Colonic mucosa (tissue), 4 donors: ENCODE data around the gene NIT1. TPM values are rescaled to one million over a fixed set of nuclear protein-coding genes. Genes with fewer than 3 reads are reported as not detected.

Experiments
- DNase-seq: peaks from one replicate; pipeline ENCODE4 v3.0.0-alpha.2; 2020
- H3K27ac ChIP-seq: fragments of 200-600 bp; one replicate; pipeline ENCODE4 v1.8.0; 2021
- H3K27me3 ChIP-seq: fragments of 200-600 bp; one replicate; pipeline ENCODE4 v1.8.0; 2021
- H3K36me3 ChIP-seq: fragments of 200-600 bp; one replicate; pipeline ENCODE4 v1.8.0; 2021
- H3K4me1 ChIP-seq: fragments of 200-600 bp; one replicate; pipeline ENCODE4 v1.8.0; 2021; ENCODE audit warnings: mild to moderate bottlenecking
- H3K4me3 ChIP-seq: fragments of 200-600 bp; one replicate; pipeline ENCODE4 v1.8.0; 2021
- H3K9ac ChIP-seq, 2 donors: one replicate each; pipeline ENCODE4 v1.7.0; 2013; ENCODE audit warnings: control low read depth in 2 of 2, low read depth in 2 of 2, low read length in 2 of 2
- H3K9me3 ChIP-seq: fragments of 200-600 bp; one replicate; pipeline ENCODE4 v1.8.0; 2021
- intact Hi-C: fragments of 100-400 bp; cut with DNase I; formaldehyde crosslinking; loops from one replicate; pipeline ENCODE4 v1.14.1; 2022
- total RNA-seq, 2 donors: library from RNA; stranded (reverse); fragmentation: NEBNext Ultra II Directional in 1 of 2; extraction: Animal tissue kit (Norgen Biotek cat#: 25700) in 1 of 2; gene quantifications; one replicate each; pipeline ENCODE4 v1.2.1, GENCODE V29; 2021
- TF ChIP-seq, protein P1 (sequence below): fragments of 200-600 bp; IDR thresholded peaks from one replicate; pipeline ENCODE4 v1.8.0; 2022; ENCODE audit warnings: antibody characterized with exemption, mild to moderate bottlenecking
- donor health status: healthy.
- donor health status: DM: no; HTN: no; CAD: no.
- donor health status: DM: no; HTN: no; CAD: no.

NIT1 gene
- total RNA-seq, 2 donors from 2014 or later: 58.8 to 84.4 TPM

DNA sequence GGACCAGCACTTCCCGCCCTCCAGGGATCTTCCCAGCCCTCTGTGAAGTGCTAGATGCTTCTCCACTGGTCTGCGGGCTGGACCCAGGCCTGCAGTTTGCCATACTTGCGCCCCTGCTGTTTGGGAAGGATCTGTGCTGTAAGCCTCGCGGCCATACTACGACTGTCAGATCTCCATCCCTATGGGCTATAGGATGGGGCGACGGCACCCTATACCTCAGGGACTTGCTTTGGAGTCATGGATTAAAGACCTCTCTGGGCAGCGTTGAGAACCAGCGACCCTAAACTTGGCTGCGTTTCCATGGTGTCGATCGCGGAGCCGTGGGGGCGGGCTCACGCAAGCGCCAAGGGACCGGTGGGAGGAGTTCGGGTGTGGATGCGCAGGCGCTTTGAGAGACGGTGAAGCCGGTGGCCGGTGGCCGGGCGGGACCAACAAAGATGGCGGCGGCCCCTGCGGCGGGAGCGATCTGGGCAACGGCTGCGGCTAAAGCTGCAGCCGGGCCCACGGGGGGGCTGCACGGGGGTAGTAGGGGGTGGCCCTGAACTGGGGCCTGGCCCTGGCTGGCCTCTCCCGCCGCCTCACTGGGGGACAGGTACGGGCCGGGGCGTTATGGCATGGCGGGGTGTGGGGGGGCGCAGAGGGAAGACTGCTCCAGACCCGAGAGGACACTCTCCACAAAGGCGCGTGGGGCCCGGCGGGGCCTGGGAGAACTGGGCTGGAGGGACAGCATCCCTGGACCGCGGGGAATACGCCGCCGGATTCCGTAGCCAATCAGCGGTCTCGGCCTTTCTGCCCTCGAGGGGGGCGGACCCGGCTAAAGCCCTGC, 41.4 kb downstream of the NIT1 start, which contains the start of gene USP21:
Gene USP21 (plus strand): TSS at position 414 of the 826 bp plus-strand sequence. CDS start 1,141 bp downstream, outside the sequence.
- TF ChIP-seq, protein P1, sequence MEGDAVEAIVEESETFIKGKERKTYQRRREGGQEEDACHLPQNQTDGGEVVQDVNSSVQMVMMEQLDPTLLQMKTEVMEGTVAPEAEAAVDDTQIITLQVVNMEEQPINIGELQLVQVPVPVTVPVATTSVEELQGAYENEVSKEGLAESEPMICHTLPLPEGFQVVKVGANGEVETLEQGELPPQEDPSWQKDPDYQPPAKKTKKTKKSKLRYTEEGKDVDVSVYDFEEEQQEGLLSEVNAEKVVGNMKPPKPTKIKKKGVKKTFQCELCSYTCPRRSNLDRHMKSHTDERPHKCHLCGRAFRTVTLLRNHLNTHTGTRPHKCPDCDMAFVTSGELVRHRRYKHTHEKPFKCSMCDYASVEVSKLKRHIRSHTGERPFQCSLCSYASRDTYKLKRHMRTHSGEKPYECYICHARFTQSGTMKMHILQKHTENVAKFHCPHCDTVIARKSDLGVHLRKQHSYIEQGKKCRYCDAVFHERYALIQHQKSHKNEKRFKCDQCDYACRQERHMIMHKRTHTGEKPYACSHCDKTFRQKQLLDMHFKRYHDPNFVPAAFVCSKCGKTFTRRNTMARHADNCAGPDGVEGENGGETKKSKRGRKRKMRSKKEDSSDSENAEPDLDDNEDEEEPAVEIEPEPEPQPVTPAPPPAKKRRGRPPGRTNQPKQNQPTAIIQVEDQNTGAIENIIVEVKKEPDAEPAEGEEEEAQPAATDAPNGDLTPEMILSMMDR: no peak
- Histone ChIP-seq H3K4me3 (peak within 1 kb of the TSS; percentile 95), H3K4me1 (peaks cover 18% of the 10 kb centered on the region), H3K9me3 (no peaks in the 10 kb centered on the region), H3K27ac (peak within 1 kb of the TSS; percentile 69), H3K9ac (peak within 1 kb of the TSS; percentile 85), H3K27me3 (no peaks in the 10 kb centered on the region), H3K36me3 (no peaks in the 10 kb centered on the region)
- intact Hi-C loops: no loop called here
- DNase-seq: peak; percentile 94

DNA sequence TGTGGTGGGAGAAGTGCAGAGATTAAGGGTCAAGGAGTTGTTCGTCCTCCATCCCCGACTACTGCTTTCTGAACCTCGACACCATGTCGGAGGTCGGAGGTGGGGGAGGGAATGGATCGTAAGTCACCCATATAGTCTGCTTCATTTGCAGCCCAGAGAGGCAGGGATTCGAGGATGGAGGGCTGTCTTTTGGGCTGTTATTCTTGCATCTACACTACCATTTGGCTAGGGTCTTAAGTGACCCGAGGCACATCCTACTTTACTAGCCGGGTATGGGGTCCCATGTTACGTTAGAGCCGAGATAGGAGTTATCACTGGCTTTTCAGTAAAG, 42.0 kb downstream of the NIT1 start:
- TF ChIP-seq, protein P1: no peak

DNA sequence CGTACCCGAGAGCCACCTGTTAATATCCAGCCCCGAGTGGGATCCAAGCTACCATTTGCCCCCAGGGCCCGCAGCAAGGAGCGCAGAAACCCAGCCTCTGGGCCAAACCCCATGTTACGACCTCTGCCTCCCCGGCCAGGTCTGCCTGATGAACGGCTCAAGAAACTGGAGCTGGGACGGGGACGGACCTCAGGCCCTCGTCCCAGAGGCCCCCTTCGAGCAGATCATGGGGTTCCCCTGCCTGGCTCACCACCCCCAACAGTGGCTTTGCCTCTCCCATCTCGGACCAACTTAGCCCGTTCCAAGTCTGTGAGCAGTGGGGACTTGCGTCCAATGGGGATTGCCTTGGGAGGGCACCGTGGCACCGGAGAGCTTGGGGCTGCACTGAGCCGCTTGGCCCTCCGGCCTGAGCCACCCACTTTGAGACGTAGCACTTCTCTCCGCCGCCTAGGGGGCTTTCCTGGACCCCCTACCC, 42.8 kb downstream of the NIT1 start:
- Histone ChIP-seq H3K9ac (peak overlapping the region in 1 of 2 donors; percentile 85), H3K27me3 (no peaks in the 10 kb centered on the region), H3K4me3 (peak overlapping the region; percentile 95), H3K27ac (no peak overlapping the region), H3K9me3 (no peaks in the 10 kb centered on the region), H3K36me3 (no peaks in the 10 kb centered on the region), H3K4me1 (peaks cover 14% of the 10 kb centered on the region)
- TF ChIP-seq, protein P1: no peak
- intact Hi-C loops: no loop called here
- DNase-seq: no peak

More for the DNA sequence above, 42.0 kb downstream of the NIT1 start:
- Histone ChIP-seq H3K9me3 (no peaks in the 10 kb centered on the region), H3K27me3 (no peaks in the 10 kb centered on the region), H3K9ac (peak overlapping the region; percentile 85), H3K4me3 (peak overlapping the region; percentile 95), H3K36me3 (no peaks in the 10 kb centered on the region), H3K27ac (peak overlapping the region; percentile 69), H3K4me1 (peaks cover 14% of the 10 kb centered on the region)
- intact Hi-C loops: no loop called here
- DNase-seq: no peak

DNA sequence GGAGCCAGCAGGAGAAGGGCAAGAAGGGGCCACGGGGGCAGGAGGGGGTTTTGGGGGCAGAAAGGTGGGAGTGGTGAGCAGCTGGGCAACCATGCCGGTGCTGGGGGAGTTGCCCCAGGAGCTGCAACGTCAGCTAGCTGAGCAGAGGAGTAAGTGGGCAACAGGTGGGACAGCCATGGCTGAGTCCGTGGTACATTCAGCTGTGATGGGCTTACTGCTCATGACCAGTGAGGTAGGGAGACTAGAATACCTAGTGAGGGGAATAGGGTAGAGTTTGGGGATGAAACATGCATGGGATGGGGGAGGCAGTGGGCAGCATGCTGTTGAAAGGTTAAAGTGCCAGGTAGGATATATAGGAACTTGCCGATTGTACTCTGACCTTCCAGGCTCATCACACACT, 43.7 kb downstream of the NIT1 start:
- H3K9me3 ChIP-seq: no peaks in the 10 kb centered on the region
- no peaks in the 10 kb centered on the region for H3K36me3 ChIP-seq
- no peak for DNase-seq
- H3K27me3 ChIP-seq: no peaks in the 10 kb centered on the region
- H3K4me3 ChIP-seq: no peak overlapping the region
- H3K27ac ChIP-seq: no peak overlapping the region
- no peak overlapping the region for H3K9ac ChIP-seq
- TF ChIP-seq, protein P1: no peak
- H3K4me1 ChIP-seq: peaks cover 14% of the 10 kb centered on the region
- intact Hi-C loops: no loop called here

DNA sequence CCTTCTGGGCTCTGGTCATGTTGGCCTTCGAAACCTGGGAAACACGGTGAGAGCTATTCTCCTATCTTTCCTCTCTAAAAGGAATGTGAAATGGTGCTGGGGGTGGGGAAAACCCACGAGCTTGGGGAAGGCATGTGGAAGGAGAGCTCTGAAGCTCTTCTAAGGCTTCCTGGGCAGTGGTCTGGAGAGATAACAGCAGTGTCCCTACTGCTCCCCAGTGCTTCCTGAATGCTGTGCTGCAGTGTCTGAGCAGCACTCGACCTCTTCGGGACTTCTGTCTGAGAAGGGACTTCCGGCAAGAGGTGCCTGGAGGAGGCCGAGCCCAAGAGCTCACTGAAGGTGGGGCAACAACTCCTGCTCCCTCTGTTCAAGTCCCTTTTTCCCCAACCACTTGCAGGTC, 44.1 kb downstream of the NIT1 start:
- no peak for DNase-seq

More for the DNA sequence above, 44.1 kb downstream of the NIT1 start:
- Histone ChIP-seq H3K9ac (no peak overlapping the region), H3K27ac (no peak overlapping the region), H3K4me1 (peaks cover 17% of the 10 kb centered on the region), H3K9me3 (no peaks in the 10 kb centered on the region), H3K4me3 (no peak overlapping the region), H3K36me3 (no peaks in the 10 kb centered on the region), H3K27me3 (no peaks in the 10 kb centered on the region)
- intact Hi-C loops: no loop called here
- TF ChIP-seq, protein P1: no peak
